ENCODE results near the gene ZC2HC1B. TPM values are rescaled to one million over a fixed set of nuclear protein-coding genes. Genes with fewer than 3 reads are reported as not detected.

Gene ZC2HC1B
- polyA plus RNA-seq, 1 donor: not detected

- Histone ChIP-seq H3K4me1 (ENCODE audit: control insufficient read depth, insufficient read depth, low read length) (peaks cover 10% of the 10 kb centered on the region), H3K27me3 (ENCODE audit: control insufficient read depth, insufficient read depth, low read length) (no peaks in the 10 kb centered on the region), H3K27ac (ENCODE audit: low read length) (no peak overlapping the region), H3K9me3 (ENCODE audit: control insufficient read depth, low read depth, low read length) (no peaks in the 10 kb centered on the region), H3K36me3 (ENCODE audit: control insufficient read depth, insufficient read depth, low read length) (peaks cover 15% of the 10 kb centered on the region), H3K4me3 (ENCODE audit: low read length) (no peak overlapping the region)
- DNase-seq: no peak
- no CpG with 5 or more reads among the region's 4 CpGs for WGBS (ENCODE audit: insufficient coverage, low lambda C conversion rate)
These were observed 95.7 kb downstream of the ZC2HC1B start for GRCh38 chr6:143959927-143960326.

- H3K27me3 ChIP-seq (ENCODE audit: control insufficient read depth, insufficient read depth, low read length): no peaks in the 10 kb centered on the region
- no CpG with 5 or more reads among the region's 3 CpGs for WGBS (ENCODE audit: insufficient coverage, low lambda C conversion rate)
- H3K4me1 ChIP-seq (ENCODE audit: control insufficient read depth, insufficient read depth, low read length): peaks cover 11% of the 10 kb centered on the region
- H3K9me3 ChIP-seq (ENCODE audit: control insufficient read depth, low read depth, low read length): no peaks in the 10 kb centered on the region
- no peak overlapping the region for H3K27ac ChIP-seq (ENCODE audit: low read length)
- no peak overlapping the region for H3K4me3 ChIP-seq (ENCODE audit: low read length)
- no peak for DNase-seq
- peaks cover 26% of the 10 kb centered on the region for H3K36me3 ChIP-seq (ENCODE audit: control insufficient read depth, insufficient read depth, low read length)
These were observed 96.8 kb downstream of the ZC2HC1B start for GRCh38 chr6:143961066-143961465.

GRCh38 chr6:143961886-143962878, 97.9 kb downstream of the ZC2HC1B start:
- no peak for DNase-seq
- 89% methylated on average over 4 of the region's 12 CpGs for WGBS (ENCODE audit: insufficient coverage, low lambda C conversion rate)
- H3K9me3 ChIP-seq (ENCODE audit: control insufficient read depth, low read depth, low read length): no peaks in the 10 kb centered on the region
- H3K4me1 ChIP-seq (ENCODE audit: control insufficient read depth, insufficient read depth, low read length): peaks cover 11% of the 10 kb centered on the region
- no peak overlapping the region for H3K4me3 ChIP-seq (ENCODE audit: low read length)
- H3K27me3 ChIP-seq (ENCODE audit: control insufficient read depth, insufficient read depth, low read length): no peaks in the 10 kb centered on the region
- peaks cover 26% of the 10 kb centered on the region for H3K36me3 ChIP-seq (ENCODE audit: control insufficient read depth, insufficient read depth, low read length)
- no peak overlapping the region for H3K27ac ChIP-seq (ENCODE audit: low read length)

GRCh38 chr6:143963158-143963919, 99.1 kb downstream of the ZC2HC1B start:
- Histone ChIP-seq H3K27ac (ENCODE audit: low read length) (no peak overlapping the region), H3K4me3 (ENCODE audit: low read length) (no peak overlapping the region), H3K9me3 (ENCODE audit: control insufficient read depth, low read depth, low read length) (no peaks in the 10 kb centered on the region), H3K4me1 (ENCODE audit: control insufficient read depth, insufficient read depth, low read length) (peaks cover 11% of the 10 kb centered on the region), H3K27me3 (ENCODE audit: control insufficient read depth, insufficient read depth, low read length) (no peaks in the 10 kb centered on the region), H3K36me3 (ENCODE audit: control insufficient read depth, insufficient read depth, low read length) (peaks cover 29% of the 10 kb centered on the region)
- 44% methylated on average over 3 of the region's 7 CpGs for WGBS (ENCODE audit: insufficient coverage, low lambda C conversion rate)
- DNase-seq: no peak

- no peak overlapping the region for H3K4me3 ChIP-seq (ENCODE audit: low read length)
These were observed 100.4 kb downstream of the ZC2HC1B start for GRCh38 chr6:143964674-143965081.

GRCh38 chr6:143965503-143966171, 101.4 kb downstream of the ZC2HC1B start:
- Histone ChIP-seq H3K4me1 (ENCODE audit: control insufficient read depth, insufficient read depth, low read length) (peaks cover 11% of the 10 kb centered on the region), H3K27ac (ENCODE audit: low read length) (no peak overlapping the region), H3K9me3 (ENCODE audit: control insufficient read depth, low read depth, low read length) (no peaks in the 10 kb centered on the region), H3K36me3 (ENCODE audit: control insufficient read depth, insufficient read depth, low read length) (peaks cover 26% of the 10 kb centered on the region), H3K4me3 (ENCODE audit: low read length) (no peak overlapping the region), H3K27me3 (ENCODE audit: control insufficient read depth, insufficient read depth, low read length) (no peaks in the 10 kb centered on the region)
- DNase-seq: no peak
- WGBS (ENCODE audit: insufficient coverage, low lambda C conversion rate): no CpG with 5 or more reads among the region's 6 CpGs

More at GRCh38 chr6:143964674-143965081, 100.4 kb downstream of the ZC2HC1B start:
- peak in 1 of 2 donors; percentile 71 for DNase-seq
- no peaks in the 10 kb centered on the region for H3K9me3 ChIP-seq (ENCODE audit: control insufficient read depth, low read depth, low read length)
- H3K36me3 ChIP-seq (ENCODE audit: control insufficient read depth, insufficient read depth, low read length): peaks cover 32% of the 10 kb centered on the region
- WGBS (ENCODE audit: insufficient coverage, low lambda C conversion rate): no CpG with 5 or more reads among the region's 6 CpGs
- H3K27me3 ChIP-seq (ENCODE audit: control insufficient read depth, insufficient read depth, low read length): no peaks in the 10 kb centered on the region
- H3K4me1 ChIP-seq (ENCODE audit: control insufficient read depth, insufficient read depth, low read length): peaks cover 11% of the 10 kb centered on the region
- no peak overlapping the region for H3K27ac ChIP-seq (ENCODE audit: low read length)

- peaks cover 11% of the 10 kb centered on the region for H3K4me1 ChIP-seq (ENCODE audit: control insufficient read depth, insufficient read depth, low read length)
- WGBS (ENCODE audit: insufficient coverage, low lambda C conversion rate): 100% methylated on average over 1 of the region's 1 CpG
- peaks cover 26% of the 10 kb centered on the region for H3K36me3 ChIP-seq (ENCODE audit: control insufficient read depth, insufficient read depth, low read length)
- H3K27ac ChIP-seq (ENCODE audit: low read length): no peak overlapping the region
- no peak overlapping the region for H3K4me3 ChIP-seq (ENCODE audit: low read length)
- H3K27me3 ChIP-seq (ENCODE audit: control insufficient read depth, insufficient read depth, low read length): no peaks in the 10 kb centered on the region
- H3K9me3 ChIP-seq (ENCODE audit: control insufficient read depth, low read depth, low read length): no peaks in the 10 kb centered on the region
- DNase-seq: no peak
These were observed 102.0 kb downstream of the ZC2HC1B start for GRCh38 chr6:143966312-143966711.

- no peak for DNase-seq
- WGBS (ENCODE audit: insufficient coverage, low lambda C conversion rate): 100% methylated on average over 1 of the region's 5 CpGs
- Histone ChIP-seq H3K4me1 (ENCODE audit: control insufficient read depth, insufficient read depth, low read length) (peaks cover 11% of the 10 kb centered on the region), H3K27ac (ENCODE audit: low read length) (no peak overlapping the region), H3K36me3 (ENCODE audit: control insufficient read depth, insufficient read depth, low read length) (peaks cover 23% of the 10 kb centered on the region), H3K4me3 (ENCODE audit: low read length) (no peak overlapping the region), H3K27me3 (ENCODE audit: control insufficient read depth, insufficient read depth, low read length) (no peaks in the 10 kb centered on the region), H3K9me3 (ENCODE audit: control insufficient read depth, low read depth, low read length) (no peaks in the 10 kb centered on the region)
These were observed 103.6 kb downstream of the ZC2HC1B start for GRCh38 chr6:143967706-143968376.

GRCh38 chr6:143969077-143969476, 104.8 kb downstream of the ZC2HC1B start:
- WGBS (ENCODE audit: insufficient coverage, low lambda C conversion rate): no CpG with 5 or more reads among the region's 2 CpGs
- H3K9me3 ChIP-seq (ENCODE audit: control insufficient read depth, low read depth, low read length): no peaks in the 10 kb centered on the region
- no peak for DNase-seq
- no peak overlapping the region for H3K27ac ChIP-seq (ENCODE audit: low read length)
- H3K4me1 ChIP-seq (ENCODE audit: control insufficient read depth, insufficient read depth, low read length): peaks cover 10% of the 10 kb centered on the region
- H3K36me3 ChIP-seq (ENCODE audit: control insufficient read depth, insufficient read depth, low read length): peaks cover 23% of the 10 kb centered on the region
- H3K27me3 ChIP-seq (ENCODE audit: control insufficient read depth, insufficient read depth, low read length): no peaks in the 10 kb centered on the region
- H3K4me3 ChIP-seq (ENCODE audit: low read length): no peak overlapping the region
